Smooth muscle cell (in vitro differentiated cells): ENCODE results near the gene NAPB. TPM values are rescaled to one million over a fixed set of nuclear protein-coding genes. Genes with fewer than 3 reads are reported as not detected.

Experiments
- DNase-seq: peaks from one replicate; lab custom pipeline; 2025; ENCODE audit not compliant: unreplicated experiment; lab: John Stamatoyannopoulos, UW
- H2AFZ ChIP-seq: fragments of 200-600 bp; sonication (generic); 2 replicates; pipeline ENCODE4 v1.6.0; 2016; ENCODE audit warnings: antibody characterized with exemption, low read depth, mild to moderate bottlenecking
- H3F3A ChIP-seq: fragments of 200-600 bp; sonication (generic); 2 replicates; pipeline ENCODE4 v1.6.0; 2017; ENCODE audit warnings: antibody characterized with exemption, low read depth
- H3K27ac ChIP-seq: fragments of 200-600 bp; sonication (generic); 2 replicates; pipeline ENCODE4 v1.5.1; 2016; ENCODE audit warnings: low read depth, mild to moderate bottlenecking
- H3K27me3 ChIP-seq: fragments of 200-600 bp; sonication (generic); 2 replicates; pipeline ENCODE4 v1.6.1; 2016; ENCODE audit warnings: low read depth, mild to moderate bottlenecking
- H3K36me3 ChIP-seq: fragments of 200-600 bp; sonication (generic); 2 replicates; pipeline ENCODE4 v1.5.1; 2016; ENCODE audit warnings: low read depth
- H3K4me1 ChIP-seq: fragments of 200-600 bp; sonication (generic); 2 replicates; pipeline ENCODE4 v1.5.1; 2016; ENCODE audit warnings: low read depth
- H3K4me2 ChIP-seq: fragments of 200-600 bp; sonication (generic); 2 replicates; pipeline ENCODE4 v1.6.0; 2016; ENCODE audit warnings: mild to moderate bottlenecking
- H3K4me3 ChIP-seq: fragments of 200-600 bp; sonication (generic); 2 replicates; pipeline ENCODE4 v1.5.1; 2016; ENCODE audit warnings: mild to moderate bottlenecking
- H3K79me2 ChIP-seq: fragments of 200-600 bp; sonication (generic); 2 replicates; pipeline ENCODE4 v1.6.0; 2016; ENCODE audit warnings: low read depth, mild to moderate bottlenecking
- H3K9ac ChIP-seq: fragments of 200-600 bp; sonication (generic); 2 replicates; pipeline ENCODE4 v1.6.0; 2016; ENCODE audit warnings: low read depth
- H3K9me3 ChIP-seq: fragments of 200-600 bp; sonication (generic); replicated peaks from 2 replicates; pipeline ENCODE4 v1.5.1; 2016; ENCODE audit warnings: low read depth
- H4K20me1 ChIP-seq: fragments of 200-600 bp; sonication (generic); 2 replicates; pipeline ENCODE4 v1.6.0; 2016; ENCODE audit warnings: low read depth
- WGBS: methylation state at CpG from one replicate; pipeline ENCODE4 v1.1.7; 2016; ENCODE audit warnings: low lambda C conversion rate; 5-methylcytosine and 5-hydroxymethylcytosine counted together
- polyA plus RNA-seq: library from polyadenylated mRNA; unstranded; fragments of >200 nt; fragmentation: Nextera tagmentation; extraction: Ambion mirVana; gene quantifications from 2 replicates; pipeline ENCODE4 v1.2.1, GENCODE V29; 2016
- total RNA-seq: library from RNA; depleted of rRNA; stranded (reverse); fragments of >200 nt; gene quantifications from 2 replicates; pipeline ENCODE4 v1.2.3, GENCODE V29; 2014
- TF ChIP-seq, protein P1 (sequence below): fragments of 200-600 bp; sonication (generic); IDR thresholded peaks from 2 replicates; pipeline ENCODE4 v1.5.1; 2017; ENCODE audit warnings: borderline replicate concordance, mild to moderate bottlenecking, antibody characterized with exemption; ENCODE audit not compliant: insufficient read depth, poor library complexity, severe bottlenecking

Gene NAPB
- total and polyA plus RNA-seq, 2 experiments from 2014 or later, result 0.65 to 11.4 TPM

- Histone ChIP-seq H3K4me2 (peak overlapping the region; percentile 85), H3K79me2 (peaks cover 12% of the 10 kb centered on the region), H3K9ac (peak overlapping the region; percentile 88), H3K27me3 (no peaks in the 10 kb centered on the region), H3K36me3 (no peaks in the 10 kb centered on the region), H3K4me3 (peak overlapping the region; percentile 70), H3K9me3 (no peaks in the 10 kb centered on the region), H3K27ac (peak overlapping the region; percentile 95), H3K4me1 (peaks cover 10% of the 10 kb centered on the region), H4K20me1 (peaks cover 9% of the 10 kb centered on the region), H2AFZ (peak overlapping the region; percentile 67), H3F3A (peaks cover 18% of the 10 kb centered on the region)
- TF ChIP-seq, protein P1, sequence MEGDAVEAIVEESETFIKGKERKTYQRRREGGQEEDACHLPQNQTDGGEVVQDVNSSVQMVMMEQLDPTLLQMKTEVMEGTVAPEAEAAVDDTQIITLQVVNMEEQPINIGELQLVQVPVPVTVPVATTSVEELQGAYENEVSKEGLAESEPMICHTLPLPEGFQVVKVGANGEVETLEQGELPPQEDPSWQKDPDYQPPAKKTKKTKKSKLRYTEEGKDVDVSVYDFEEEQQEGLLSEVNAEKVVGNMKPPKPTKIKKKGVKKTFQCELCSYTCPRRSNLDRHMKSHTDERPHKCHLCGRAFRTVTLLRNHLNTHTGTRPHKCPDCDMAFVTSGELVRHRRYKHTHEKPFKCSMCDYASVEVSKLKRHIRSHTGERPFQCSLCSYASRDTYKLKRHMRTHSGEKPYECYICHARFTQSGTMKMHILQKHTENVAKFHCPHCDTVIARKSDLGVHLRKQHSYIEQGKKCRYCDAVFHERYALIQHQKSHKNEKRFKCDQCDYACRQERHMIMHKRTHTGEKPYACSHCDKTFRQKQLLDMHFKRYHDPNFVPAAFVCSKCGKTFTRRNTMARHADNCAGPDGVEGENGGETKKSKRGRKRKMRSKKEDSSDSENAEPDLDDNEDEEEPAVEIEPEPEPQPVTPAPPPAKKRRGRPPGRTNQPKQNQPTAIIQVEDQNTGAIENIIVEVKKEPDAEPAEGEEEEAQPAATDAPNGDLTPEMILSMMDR, result no peak
- under 1% methylated on average over 71 of the region's 71 CpGs for WGBS
- peak; percentile 98 for DNase-seq
Measured at GRCh38 chr20:23357767-23358562, 63.3 kb downstream of the NAPB start.

GRCh38 chr20:23356203-23356602 is 65.1 kb downstream of the NAPB start:
- Histone ChIP-seq H3K27ac (no peak overlapping the region), H2AFZ (no peak overlapping the region), H3K4me1 (peaks cover 19% of the 10 kb centered on the region), H3K9me3 (no peaks in the 10 kb centered on the region), H4K20me1 (peaks cover 22% of the 10 kb centered on the region), H3K4me3 (peak overlapping the region; percentile 70), H3K79me2 (peaks cover 21% of the 10 kb centered on the region), H3F3A (peaks cover 18% of the 10 kb centered on the region), H3K9ac (no peak overlapping the region), H3K36me3 (no peaks in the 10 kb centered on the region), H3K27me3 (no peaks in the 10 kb centered on the region), H3K4me2 (peak overlapping the region; percentile 85)
- DNase-seq, result no peak
- 30% methylated on average over 27 of the region's 27 CpGs for WGBS
- TF ChIP-seq, protein P1, result no peak

GRCh38 chr20:23350904-23351838 is 70.1 kb downstream of the NAPB start:
- Histone ChIP-seq H3K79me2 (peaks cover 23% of the 10 kb centered on the region), H3K27me3 (no peaks in the 10 kb centered on the region), H3K9ac (peak overlapping the region; percentile 88), H3K4me1 (peaks cover 16% of the 10 kb centered on the region), H2AFZ (peak overlapping the region; percentile 66), H3K27ac (peak overlapping the region; percentile 96), H4K20me1 (peaks cover 22% of the 10 kb centered on the region), H3K9me3 (no peaks in the 10 kb centered on the region), H3K36me3 (no peaks in the 10 kb centered on the region), H3K4me2 (peak overlapping the region; percentile 86), H3K4me3 (peak overlapping the region; percentile 66), H3F3A (peaks cover 5% of the 10 kb centered on the region)
- TF ChIP-seq, protein P1, result no peak
- 2% methylated on average over 62 of the region's 64 CpGs for WGBS
- DNase-seq, result peak; percentile 46
